GM13977 (cell line): ENCODE data around the gene CCR5AS.

Source experiments
- DNase-seq: peaks from one replicate; pipeline ENCODE4 v3.0.0; 2012; ENCODE audit warnings: low spot score
- CTCF ChIP-seq: IDR thresholded peaks from 2 replicates; pipeline ENCODE4 v1.5.1; 2012; ENCODE audit warnings: mild to moderate bottlenecking, control low read depth; ENCODE audit not compliant: insufficient read depth; ENCODE audit errors: extremely low read depth, missing control alignments
- in situ Hi-C: fragments of 300-500 bp; cut with MboI; formaldehyde crosslinking; loops from one replicate; pipeline ENCODE4 v1.12.0; 2022; ENCODE audit warnings: low sequenced_read_pairs, low pct_unique_long_range_greater_than_20kb, mixed read lengths, inconsistent platforms; ENCODE audit not compliant: unreplicated experiment

CCR5AS gene

GRCh38 chr3:46349484-46350261 is 57.2 kb downstream of the CCR5AS start:
- no peak for TF ChIP-seq CTCF
- no peak for DNase-seq
- in situ Hi-C loops, result no loop called here

- TF ChIP-seq CTCF, result no peak
- in situ Hi-C loops, result no loop called here
- DNase-seq, result no peak
Observed at GRCh38 chr3:46348823-46349482, 57.9 kb downstream of the CCR5AS start.

GRCh38 chr3:46344476-46344875 is 62.4 kb downstream of the CCR5AS start:
- TF ChIP-seq CTCF, result no peak
- no peak for DNase-seq
- in situ Hi-C loops, result no loop called here

- in situ Hi-C loops, result no loop called here
- DNase-seq, result no peak
- no peak for TF ChIP-seq CTCF
Observed at GRCh38 chr3:46338840-46339239, 68.0 kb downstream of the CCR5AS start.

- TF ChIP-seq CTCF, result no peak
- DNase-seq, result no peak
- in situ Hi-C loops, result no loop called here
Observed at GRCh38 chr3:46337911-46338310, 69.0 kb downstream of the CCR5AS start.

- TF ChIP-seq CTCF, result no peak
- in situ Hi-C loops, result no loop called here
- DNase-seq, result no peak
Observed at GRCh38 chr3:46335541-46335940, 71.3 kb downstream of the CCR5AS start.
